ENCODE measurements around the gene MICALL1.

MICALL1 gene

DNA sequence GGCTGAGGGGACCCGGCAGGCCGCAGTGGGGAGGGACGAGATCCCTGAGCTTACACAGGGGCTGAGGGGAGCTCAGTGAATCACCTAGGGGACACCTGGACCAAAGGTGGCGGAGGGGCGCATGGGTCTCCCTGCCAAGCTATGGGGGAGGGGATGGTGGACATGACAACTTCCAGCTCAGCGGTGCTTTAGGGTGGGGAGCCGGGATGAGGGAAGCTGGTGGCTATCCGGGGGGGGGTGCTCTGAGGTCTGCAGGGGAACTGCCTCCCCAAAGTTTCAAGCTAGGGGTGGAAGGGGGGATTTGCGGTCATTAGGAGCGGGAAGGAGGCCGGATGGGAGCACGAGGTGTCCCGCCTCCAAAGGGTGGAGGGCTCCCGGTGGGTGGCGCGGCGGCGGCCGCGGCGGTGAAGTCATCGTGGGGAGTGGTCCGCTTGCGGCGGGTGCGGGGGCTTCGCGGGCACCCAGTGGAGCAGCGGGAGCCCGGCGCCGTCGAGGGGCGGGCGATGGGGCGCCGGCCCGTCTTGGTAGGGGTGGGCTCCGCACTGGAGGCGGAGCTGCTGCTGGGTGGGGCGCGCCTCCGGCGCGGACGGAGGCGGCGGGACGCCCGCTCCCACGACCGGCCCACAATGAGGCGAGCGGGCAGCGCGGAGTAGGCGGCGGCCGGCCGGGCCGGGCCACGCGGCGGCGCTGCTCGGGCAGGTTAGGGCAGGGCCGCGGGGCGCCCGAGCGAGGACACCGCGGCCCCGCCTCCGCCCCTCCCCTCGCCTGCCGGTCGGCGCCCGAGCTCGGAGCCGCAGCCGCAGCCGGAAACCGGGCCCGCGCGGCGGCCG, at the start of gene MICALL1:
MICALL1 (plus strand) TSS at position 764 of the 830 bp plus-strand sequence. CDS start 126 bp downstream, outside the sequence.
- no peak for DNase-seq

DNA sequence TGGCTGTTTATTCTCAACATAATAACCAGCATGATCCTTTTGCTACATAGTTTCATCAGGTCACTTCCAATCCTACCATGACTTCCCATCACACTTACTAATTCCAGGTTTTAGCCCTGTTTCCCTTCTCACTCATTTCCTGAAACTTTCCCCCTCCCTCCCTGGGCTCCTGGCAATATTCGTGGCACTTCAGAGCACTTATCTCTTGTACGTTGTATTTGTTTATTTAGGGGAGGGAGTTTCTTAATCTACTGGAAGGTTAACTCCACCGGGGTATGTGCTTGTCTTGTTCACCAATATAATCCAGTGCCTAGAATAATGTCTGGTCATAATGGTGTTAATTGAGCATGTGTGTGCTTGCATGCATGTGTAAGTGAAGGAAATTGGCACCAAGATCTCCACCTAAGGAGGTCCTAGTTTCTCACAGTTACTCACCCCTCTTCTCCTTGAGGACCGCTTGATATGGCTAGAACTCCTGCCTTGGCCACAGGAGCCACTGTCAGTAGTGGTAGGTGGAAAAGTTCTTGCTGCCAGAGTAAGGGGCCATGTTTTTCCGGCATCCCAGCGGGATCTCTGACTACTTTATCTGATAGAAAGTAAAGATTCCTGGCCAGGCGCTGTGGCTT, 45.2 kb upstream of the MICALL1 start:
- no peak for DNase-seq

DNA sequence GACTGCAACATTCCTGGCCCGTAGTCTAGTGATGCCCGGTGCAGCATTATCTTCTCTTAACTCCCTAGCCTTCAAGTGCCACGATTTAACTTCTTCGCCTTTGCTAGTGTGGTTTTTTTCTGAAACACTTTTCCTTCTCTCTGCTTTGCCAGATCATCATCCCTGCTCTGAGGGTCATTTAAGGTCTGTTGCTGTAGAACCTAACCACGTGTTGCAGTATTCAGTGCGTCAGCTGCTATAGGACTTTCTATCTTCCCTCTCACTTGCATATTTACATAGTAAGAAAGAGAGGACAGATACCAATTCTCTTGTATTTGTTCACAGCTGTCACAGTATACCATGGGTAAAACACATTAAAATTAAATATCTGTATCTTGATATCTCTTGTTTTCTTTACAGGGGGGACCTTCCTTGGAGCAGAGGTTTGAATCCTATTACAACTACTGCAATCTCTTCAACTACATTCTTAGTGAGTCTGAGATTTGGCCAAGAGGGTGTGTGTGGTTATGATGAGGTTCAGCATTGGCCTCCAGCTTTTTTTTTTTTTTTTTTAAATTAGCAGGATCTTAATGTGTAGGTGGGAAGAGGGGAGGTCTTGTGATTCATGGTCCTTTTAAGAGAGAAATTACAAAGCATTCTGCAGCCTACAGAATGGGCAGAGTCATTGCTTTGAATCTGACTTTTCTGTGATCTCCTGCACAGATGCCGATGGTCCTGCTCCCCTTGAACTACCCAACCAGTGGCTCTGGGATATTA, 43.3 kb upstream of the MICALL1 start:
- DNase-seq, result no peak

DNA sequence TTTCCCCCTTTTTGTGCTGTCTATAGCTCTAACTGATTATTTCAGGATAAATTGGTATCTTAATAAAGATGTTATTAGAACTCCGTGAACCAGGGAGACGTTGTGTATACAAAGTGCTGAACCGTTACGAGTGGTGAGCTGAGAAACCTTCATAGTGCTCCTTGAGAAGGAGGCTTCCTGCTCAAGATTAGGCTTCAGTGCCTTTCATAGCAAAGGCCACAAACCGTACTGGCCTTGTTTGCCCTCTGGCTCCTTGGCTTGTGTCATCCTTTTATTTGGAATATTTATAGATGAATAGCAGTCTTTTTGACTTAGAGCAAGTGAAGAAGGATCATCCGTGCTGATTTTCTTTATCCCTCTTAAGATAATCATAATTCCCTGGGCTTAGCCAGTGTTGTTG, 40.6 kb upstream of the MICALL1 start:
- DNase-seq, result no peak

DNA sequence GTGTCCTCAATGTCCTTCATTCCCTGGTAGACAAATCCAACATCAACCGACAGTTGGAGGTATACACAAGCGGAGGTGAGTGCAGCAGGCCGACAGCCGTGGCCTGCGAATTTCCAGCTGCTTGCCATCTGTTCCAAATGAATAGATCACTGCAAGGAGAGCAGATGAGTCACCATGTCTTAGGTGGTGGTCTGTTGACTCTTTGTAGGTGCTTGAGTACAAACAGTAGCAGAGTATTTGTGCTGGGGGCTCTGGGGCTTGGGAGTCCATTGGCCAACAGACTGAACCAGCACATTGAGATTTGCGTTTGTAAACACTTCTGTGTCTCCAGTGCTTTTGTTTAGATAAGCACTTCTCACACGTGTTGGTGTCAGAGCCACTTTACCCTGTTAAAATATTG, 35.8 kb upstream of the MICALL1 start:
- DNase-seq, result no peak

DNA sequence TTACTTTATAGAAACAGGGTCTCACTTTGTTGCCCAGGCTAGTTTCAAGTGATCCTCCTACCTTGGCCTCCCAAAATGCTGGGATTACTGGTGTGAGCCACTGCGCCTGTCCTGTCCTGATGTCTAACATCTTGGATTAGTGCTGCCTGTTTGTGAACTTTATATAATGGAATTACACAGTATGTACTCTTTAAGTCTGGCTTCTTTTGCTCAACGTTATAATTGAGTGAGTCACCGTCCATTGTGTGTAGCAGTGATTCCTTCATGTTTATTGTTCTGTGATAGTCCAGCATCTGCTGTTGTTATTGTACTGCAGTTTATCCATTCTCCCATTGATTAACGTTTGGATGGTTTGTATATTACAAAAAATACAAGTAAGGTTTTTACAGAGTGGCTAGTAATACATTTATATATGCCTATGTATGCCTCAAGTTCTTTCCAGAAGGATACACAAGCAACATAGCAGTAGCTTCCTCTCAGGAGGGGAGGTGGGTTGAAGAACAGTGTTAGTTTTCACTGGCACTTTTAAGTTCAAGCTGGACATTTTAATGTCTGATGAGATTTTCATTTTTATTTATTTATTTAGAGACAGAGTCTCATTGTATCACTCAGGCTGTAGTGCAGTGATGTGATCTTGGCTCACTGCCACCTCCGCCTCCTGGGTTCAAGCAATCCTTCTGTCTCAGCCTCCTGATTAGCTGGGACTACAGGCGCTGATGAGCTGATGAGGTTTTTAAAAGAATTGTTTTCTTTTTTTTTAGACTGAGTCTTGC, 25.2 kb upstream of the MICALL1 start:
- DNase-seq, result no peak

- DNase-seq, result no peak
These were observed 21.7 kb upstream of the MICALL1 start for GRCh38 chr22:37884420-37884819.

DNA sequence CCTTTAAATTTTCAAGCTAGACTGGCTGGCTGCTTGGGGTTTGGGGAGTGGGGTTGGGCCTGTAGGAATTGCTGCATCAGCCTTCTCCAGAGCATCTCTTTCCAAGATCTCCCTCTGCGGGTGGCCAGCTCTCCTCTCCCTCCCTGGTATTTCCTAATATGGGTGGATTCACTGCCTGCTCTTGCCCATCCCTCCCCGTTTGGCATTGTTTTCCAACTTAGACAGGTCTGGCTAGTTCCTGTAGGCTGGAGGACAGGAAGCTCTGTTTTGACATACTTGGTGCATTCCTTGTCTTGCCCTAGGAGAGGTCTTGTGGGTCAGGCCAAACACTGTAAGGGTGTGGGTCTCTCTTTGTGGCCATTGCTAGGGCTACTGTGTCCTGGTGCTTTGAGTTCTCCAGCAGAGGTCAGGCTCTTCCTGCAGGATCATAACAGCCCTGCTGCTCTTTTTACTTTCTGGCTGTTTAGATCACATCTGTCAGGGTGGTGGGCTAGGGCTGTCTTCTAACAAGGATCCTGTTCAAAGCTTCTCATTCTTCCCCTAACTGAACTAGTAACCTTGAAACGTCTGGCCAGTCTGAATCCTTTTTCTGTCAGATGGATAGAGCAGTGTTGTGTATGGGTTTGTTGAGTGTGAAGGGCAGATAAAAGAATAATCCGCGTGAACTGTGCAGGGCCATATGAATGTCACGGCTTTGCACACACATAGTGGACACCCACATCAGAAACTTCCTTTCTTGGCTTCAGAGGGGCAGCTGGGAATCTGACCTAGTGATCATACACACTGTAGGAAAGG, 18.3 kb upstream of the MICALL1 start:
- no peak for DNase-seq

DNA sequence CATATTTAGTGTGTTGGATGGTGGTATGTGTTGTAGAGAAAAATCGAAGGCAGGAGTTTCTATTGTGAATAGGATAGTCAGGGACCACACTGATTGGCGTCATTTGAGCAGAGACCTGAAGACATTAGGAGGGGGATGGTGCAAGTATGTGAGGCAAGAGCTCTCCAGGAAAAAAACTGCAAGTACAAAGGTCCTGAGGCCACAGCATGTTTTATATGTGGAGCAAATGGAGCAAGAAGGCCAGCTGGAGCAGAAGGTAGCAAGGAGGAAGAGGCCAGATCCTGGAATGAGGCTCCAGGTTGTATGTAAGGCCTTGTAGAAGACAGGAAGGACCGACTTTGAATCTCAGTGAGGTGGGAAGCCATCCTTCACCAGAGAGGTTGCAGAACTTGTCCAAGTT, 14.2 kb upstream of the MICALL1 start:
- DNase-seq, result no peak

- no peak for DNase-seq
These were observed 13.3 kb upstream of the MICALL1 start for GRCh38 chr22:37892566-37893335.

DNA sequence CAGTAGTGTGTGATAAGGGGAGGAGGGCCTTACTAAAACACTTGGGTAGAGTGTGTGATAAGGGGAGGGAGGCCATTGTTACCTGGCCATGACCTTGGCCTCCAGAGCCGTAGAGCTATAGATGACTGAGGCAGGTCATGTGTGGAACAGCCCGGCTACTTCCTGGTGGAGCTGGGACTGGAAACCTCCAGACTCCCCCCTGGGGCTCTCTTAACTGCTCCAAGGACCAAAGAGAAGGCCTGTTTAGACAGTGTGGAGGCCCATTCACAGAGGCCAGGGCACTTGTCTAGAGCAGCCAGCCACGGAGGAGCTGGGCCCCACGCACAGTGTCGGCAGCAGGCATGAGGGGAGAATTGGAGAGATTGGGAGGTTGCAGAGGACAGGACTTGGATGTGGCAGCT, 12.5 kb upstream of the MICALL1 start:
- no peak for DNase-seq

DNA sequence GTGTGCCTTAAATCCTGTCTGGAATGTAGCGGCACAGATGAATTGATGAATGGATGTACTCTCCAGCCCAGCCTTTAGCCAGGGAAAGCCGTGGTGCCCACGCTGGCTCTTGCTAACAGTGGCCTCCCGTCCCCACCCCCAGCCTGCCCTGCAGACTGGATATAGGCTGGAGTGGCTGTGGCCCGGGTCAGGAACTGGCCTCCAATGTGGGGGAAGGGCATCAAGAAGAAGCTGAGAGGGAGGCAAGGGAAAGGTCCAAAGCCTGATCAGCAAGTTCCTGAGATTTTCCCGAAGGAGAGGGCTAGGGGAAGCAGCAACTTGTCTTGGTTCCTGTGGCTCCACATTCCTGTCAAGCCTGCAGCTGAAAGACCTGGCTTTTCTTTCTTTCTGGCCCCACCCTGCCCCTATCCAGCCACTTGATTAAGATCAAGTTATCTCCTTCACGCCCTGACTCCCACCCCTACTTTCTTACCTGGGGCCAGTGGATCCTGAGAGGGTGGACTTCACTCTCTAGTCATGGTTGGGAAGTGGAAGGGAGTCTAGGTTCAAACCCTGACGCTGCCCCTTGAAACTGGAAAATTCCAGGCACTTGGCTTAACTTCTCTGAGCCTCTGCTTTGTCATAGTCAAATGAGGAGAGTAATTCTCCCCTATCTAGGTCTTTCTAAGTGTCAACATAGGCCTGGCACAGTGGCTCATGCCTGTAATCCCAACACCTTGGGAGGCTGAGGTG, 11.0 kb upstream of the MICALL1 start:
- DNase-seq, result no peak

- DNase-seq, result no peak
These were observed 9.9 kb upstream of the MICALL1 start for GRCh38 chr22:37896181-37896592.

GRCh38 chr22:37896939-37897338, 9.2 kb upstream of the MICALL1 start:
- DNase-seq, result no peak

GRCh38 chr22:37897807-37898206, 8.3 kb upstream of the MICALL1 start:
- no peak for DNase-seq

DNA sequence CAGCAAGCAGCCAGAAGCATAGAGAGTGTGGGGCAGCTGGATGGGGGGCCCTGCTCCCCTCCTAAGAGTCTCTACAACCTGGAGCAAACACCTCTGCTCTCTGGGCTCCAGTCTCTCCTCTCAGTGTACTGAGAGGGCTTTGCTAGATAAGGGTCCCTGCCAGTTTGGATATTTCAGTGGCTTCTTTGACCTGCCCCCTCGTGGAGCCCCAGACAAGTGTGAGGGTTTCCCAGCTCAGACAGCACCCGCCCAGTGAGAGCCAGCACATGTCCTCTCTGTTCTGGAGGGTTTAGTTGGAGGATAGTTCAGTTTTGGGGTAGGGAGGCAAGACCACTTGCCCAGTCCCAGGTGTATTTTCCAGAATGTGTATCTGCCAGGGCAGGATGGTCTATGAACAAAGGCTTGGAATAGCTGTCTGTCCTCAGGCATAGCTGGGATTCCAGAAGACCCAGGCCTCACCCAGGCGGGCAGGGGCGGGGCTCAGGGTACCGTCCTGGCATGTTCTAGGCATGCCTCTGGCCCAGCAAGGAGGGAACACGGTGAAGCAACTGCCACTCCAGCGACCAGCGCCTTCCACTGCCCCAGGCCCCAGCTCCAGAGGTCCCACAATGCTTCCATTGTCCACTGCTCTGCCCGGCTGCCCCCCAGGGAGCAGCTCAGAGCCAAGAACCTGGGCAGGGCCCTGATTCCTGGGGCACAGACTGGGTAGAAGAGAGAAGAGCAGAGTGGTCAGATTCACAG, 7.5 kb upstream of the MICALL1 start:
- no peak for DNase-seq

DNA sequence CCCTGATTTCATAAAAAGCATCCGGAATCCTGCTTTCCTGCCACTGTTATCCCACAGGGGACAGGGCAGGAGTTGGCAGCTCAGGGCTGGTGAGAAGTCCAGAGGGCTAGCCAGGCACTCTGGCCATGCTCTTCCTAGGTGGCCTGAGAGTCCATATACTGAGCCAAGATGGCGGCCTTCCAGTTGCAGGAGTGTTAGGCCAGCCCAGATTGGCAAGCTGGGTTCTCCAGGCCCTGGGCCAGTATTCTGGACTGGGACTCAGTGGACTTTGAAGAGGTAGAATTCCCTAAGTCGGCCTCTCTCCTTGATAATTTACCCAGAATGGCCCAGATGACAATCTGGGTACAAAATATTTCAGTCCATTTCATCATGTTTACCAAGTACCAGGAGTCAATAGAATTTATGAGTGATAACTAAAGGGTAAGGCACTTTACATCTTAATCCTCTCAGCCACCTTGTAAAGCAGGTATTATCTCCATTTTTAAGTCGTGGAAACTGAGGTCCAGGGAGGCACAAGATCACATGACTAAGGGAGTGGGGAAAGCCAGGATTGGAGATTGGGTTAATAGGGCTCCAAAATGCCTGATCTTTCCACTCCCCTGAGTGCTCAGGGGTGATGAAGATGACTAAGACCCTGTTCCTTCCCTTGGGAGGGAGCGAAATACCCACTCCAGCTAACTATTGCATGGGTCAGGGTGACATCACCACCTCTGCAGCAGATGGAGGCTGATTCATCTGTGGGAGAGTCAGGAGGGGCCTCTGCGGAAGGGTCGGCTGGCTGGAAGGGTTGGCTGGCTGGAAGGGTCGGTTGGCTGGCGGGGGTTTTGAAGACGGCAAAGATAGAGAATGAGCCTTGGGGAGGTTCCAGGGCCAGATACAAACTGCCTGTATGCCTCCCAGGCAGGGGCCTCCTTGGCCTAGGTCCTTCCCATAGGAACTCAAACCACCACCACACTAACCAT, 1.2 kb upstream of the MICALL1 start:
- no peak for DNase-seq

DNA sequence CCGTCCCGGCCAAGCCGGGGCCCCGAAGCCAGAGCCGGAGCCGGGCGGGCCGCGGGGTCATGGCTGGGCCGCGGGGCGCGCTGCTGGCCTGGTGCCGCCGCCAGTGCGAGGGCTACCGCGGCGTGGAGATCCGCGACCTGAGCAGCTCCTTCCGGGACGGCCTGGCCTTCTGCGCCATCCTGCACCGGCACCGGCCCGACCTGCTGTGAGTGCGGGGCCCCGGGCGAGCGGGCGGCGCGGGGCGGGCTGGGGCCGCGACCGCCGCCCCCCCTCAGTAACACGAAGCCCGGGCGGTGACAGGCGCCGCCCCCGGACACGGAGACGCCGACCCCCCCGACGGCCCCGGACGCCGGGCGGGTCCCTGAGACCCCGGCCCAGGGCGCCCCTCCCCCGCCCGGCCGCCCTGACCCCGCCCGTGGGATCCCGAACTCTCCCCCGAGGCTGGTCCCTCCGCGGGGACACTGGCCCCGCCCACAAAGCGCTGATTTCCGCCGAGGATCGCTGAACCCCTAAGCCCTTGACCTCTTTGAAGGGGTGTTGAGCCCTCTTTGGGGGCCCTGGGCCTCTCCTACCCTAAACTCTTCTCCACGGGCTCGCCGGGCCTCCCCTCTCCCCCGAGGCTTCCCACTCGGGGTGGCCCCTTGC, 389 bp downstream of the MICALL1 start:
- DNase-seq, result no peak
